G401 (cell line): ENCODE data around the gene CREB5. TPM values are rescaled to one million over a fixed set of nuclear protein-coding genes. Genes with fewer than 3 reads are reported as not detected.
"Not testable (repeated sequence)": the region's sequence is repeated elsewhere in the genome, so short reads cannot be mapped to it uniquely, and the experiment has no call there.

Source experiments
- DNase-seq: peaks from one replicate; pipeline ENCODE4 v3.0.0-alpha.2; 2015; ENCODE audit warnings: low spot score
- in situ Hi-C: cut with HindIII; loops from 2 replicates; pipeline ENCODE4 v1.10.0; 2016; ENCODE audit warnings: low sequenced_read_pairs, mixed read lengths
- total RNA-seq: library from RNA; depleted of rRNA; stranded (reverse); fragments of >200 nt; shearing (Covaris generic); gene quantifications from 2 replicates; pipeline ENCODE4 v1.2.3, GENCODE V29; 2014

CREB5 gene
- total RNA-seq, 1 experiment from 2014 or later: 0.20 TPM

- in situ Hi-C loops: no loop called here
- no peak for DNase-seq
Measured at GRCh38 chr7:28530803-28531175, 118.5 kb downstream of the CREB5 start.

GRCh38 chr7:28531291-28531690, 119.0 kb downstream of the CREB5 start:
- no peak for DNase-seq
- in situ Hi-C loops: no loop called here

- DNase-seq: no peak
- in situ Hi-C loops: no loop called here
Measured at GRCh38 chr7:28532181-28532580, 119.9 kb downstream of the CREB5 start.

- in situ Hi-C loops: no loop called here
Measured at GRCh38 chr7:28533267-28533666, 120.9 kb downstream of the CREB5 start.

GRCh38 chr7:28533731-28534531, 121.6 kb downstream of the CREB5 start:
- peak; percentile 68 for DNase-seq
- in situ Hi-C loops: no loop called here

More at GRCh38 chr7:28533267-28533666, 120.9 kb downstream of the CREB5 start:
- DNase-seq: no peak

- no peak for DNase-seq
- in situ Hi-C loops: no loop called here
Measured at GRCh38 chr7:28536259-28536658, 123.9 kb downstream of the CREB5 start.

GRCh38 chr7:28539289-28539981, 127.1 kb downstream of the CREB5 start:
- DNase-seq: no peak
- in situ Hi-C loops: no loop called here

- in situ Hi-C loops: no loop called here
- DNase-seq: no peak
Measured at GRCh38 chr7:28542410-28542809, 130.1 kb downstream of the CREB5 start.

GRCh38 chr7:28544453-28545117, 132.3 kb downstream of the CREB5 start:
- no peak for DNase-seq
- in situ Hi-C loops: no loop called here

GRCh38 chr7:28546067-28546466, 133.7 kb downstream of the CREB5 start:
- no peak for DNase-seq
- in situ Hi-C loops: no loop called here

GRCh38 chr7:28547115-28547514, 134.8 kb downstream of the CREB5 start:
- in situ Hi-C loops: no loop called here
- no peak for DNase-seq

- in situ Hi-C loops: no loop called here
- no peak for DNase-seq
Measured at GRCh38 chr7:28548416-28548815, 136.1 kb downstream of the CREB5 start.

GRCh38 chr7:28549998-28550397, 137.7 kb downstream of the CREB5 start:
- no peak for DNase-seq

GRCh38 chr7:28550580-28551186, 138.4 kb downstream of the CREB5 start:
- no peak for DNase-seq
- in situ Hi-C loops: no loop called here

More at GRCh38 chr7:28549998-28550397, 137.7 kb downstream of the CREB5 start:
- in situ Hi-C loops: no loop called here

GRCh38 chr7:28551331-28551730, 139.0 kb downstream of the CREB5 start:
- in situ Hi-C loops: no loop called here
- DNase-seq: no peak

- in situ Hi-C loops, DNase-seq: not testable (repeated sequence)
Measured at GRCh38 chr7:28551766-28552165, 139.4 kb downstream of the CREB5 start.

- in situ Hi-C loops: no loop called here
- no peak for DNase-seq
Measured at GRCh38 chr7:28554802-28555471, 142.6 kb downstream of the CREB5 start.

GRCh38 chr7:28556025-28556424, 143.7 kb downstream of the CREB5 start:
- peak; percentile 51 for DNase-seq
- in situ Hi-C loops: no loop called here

- peak; percentile 87 for DNase-seq
- in situ Hi-C loops: no loop called here
Measured at GRCh38 chr7:28556671-28557070, 144.4 kb downstream of the CREB5 start.
